HG03457 (cell line): ENCODE results near the gene TLE2.
"Not testable (repeated sequence)": the region's sequence is repeated elsewhere in the genome, so short reads cannot be mapped to it uniquely, and the experiment has no call there.

Source experiments
- ATAC-seq: cut with Tn5 transposase; IDR thresholded peaks from one replicate; pipeline ENCODE4 v1.9.1; 2021; ENCODE audit warnings: moderate number of reproducible peaks; ENCODE audit not compliant: unreplicated experiment

Gene TLE2

DNA sequence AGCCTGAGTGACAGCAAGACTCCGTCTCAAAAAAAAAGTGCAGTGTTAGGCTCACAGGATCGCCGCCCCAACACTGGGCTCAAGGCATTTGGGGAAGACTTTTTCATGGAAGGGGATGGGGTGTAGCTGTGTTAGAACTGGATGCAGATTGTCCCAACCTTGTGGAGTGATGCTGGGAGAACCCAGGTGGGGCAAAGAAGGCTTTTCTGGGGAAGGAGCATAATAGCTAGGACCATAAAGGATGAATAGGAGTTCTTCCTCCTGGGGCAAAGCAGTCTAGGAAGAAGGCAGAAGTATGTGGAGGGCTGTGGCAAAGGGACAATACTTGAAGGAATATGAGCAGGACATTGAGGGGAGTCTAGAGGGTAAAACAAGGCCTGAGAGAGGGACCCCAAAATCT, 40.5 kb downstream of the TLE2 start:
- no peak for ATAC-seq

DNA sequence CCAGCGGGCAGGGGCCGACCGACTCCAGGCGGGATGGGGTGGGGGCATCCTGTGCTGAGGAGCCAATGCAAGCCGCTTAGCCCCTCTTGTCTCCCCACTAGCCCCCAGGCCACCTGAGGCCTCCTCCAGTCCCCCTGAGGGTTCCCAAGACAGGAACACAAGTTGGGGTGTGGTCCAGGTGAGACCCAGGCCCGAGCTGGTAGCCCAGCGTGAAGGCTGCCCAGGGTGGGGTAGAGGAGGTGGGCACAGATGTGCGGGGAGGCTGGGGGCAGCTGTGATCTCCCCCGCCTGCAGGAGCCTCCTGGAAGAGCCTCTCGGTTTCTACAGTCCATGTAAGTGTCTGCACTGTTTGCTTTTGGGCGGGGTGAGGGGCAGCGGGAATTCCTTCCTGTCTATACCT, 41.3 kb downstream of the TLE2 start:
- no peak for ATAC-seq

- ATAC-seq, result no peak
Measured at GRCh38 chr19:2986951-2987524, 42.0 kb downstream of the TLE2 start.

- ATAC-seq, result no peak
Measured at GRCh38 chr19:2984215-2984528, 44.9 kb downstream of the TLE2 start.

DNA sequence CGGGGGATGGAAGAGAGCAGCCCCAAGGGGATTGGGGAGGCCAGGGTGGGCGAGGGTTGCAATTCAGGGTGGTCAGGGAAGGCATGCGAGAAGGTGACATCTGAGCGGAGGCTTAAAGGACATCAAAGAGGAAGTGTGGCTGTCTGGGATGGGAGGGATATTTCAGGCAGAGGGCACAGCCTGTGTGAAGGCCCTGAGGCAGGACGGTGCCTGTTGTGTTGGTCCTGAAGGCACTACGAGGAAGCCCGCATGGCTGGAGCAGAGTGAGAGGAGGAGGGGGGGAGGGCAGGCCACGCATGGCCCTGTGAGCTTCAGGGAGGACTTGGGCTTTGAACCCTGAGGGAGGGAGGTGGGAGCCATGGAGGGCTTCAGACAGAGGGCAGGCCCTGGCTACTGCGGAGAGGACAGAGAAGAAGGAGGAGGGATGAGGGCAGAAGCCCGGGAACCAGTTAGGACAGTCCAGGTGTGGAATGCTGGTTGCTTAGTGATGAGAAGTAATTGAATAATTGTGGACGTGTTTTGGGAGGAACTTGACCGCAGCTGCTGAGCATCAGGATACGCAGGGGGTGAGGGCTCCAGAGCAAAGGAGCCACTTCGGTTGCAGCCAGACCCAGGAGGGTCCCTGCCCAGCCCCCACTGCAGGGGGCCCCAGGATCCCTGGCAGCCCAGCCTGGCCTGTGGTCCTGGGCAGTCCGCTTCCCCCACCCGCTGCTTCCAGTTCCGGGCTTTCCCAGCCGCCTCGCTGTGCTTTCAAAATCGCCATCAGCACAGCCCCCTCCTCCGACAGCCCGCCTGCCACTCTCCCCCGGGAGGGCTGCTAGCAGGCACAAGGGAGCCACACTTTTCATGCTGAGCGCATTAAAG, 45.5 kb downstream of the TLE2 start:
- no peak for ATAC-seq

DNA sequence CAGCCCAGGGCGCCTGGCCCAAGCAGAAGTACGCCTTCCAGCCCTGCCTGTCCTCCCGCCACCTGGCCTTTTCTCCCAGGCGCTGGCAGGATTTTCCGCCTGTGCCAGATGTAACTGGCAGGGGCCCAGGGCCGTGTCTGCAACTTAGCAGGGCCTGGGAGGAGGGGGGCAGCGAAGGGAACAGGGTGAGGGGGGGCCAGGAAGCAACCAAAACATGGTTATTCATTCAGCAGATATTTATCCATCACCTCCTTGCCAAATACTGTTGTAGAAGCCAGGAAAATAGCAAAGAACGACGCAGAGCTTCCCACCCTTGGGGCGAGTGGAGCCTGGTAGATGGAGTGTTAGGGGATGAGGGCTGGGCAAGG, 46.1 kb downstream of the TLE2 start:
- ATAC-seq, result no peak

DNA sequence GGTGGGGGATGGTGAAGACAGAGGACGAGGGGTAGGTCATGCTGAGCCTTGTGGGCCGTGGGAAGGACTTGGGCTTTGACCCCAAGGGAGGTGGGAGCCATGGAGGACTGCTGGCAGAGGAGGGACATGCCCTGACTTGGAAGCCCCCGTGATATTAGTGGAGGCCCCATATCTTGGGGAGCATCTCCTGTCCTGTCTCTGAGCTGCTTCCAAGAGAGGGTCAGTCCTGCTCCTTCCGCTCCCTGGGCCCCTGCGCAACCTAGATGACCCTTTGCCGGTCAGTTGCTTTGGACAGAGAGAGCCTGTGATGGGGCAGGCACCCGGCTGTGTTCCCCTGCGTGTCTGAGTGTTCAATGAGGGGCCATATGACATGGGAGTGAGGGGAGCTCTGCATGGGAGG, 46.5 kb downstream of the TLE2 start:
- ATAC-seq, result no peak

DNA sequence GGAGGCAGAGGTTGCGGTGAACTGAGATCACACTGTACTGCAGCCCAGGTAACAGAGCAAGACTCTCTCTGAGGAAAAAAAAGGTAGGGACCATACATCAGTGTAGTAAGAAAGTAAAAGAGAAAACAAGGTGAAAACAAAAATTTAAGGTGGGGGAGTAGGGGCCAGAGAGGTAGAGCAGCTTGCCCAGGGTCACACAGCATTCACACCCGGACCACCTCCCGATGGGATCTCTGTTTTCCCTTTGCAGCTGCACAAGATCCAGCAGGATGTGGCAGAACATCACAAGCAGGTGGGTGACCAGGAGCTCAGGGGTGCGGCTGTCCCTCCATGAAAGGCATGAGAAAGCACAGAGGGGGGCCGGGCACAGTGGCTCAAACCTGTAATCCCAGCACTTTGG, 47.2 kb downstream of the TLE2 start:
- no peak for ATAC-seq

- ATAC-seq, result no peak
Measured at GRCh38 chr19:2978772-2979171, 50.3 kb downstream of the TLE2 start.

DNA sequence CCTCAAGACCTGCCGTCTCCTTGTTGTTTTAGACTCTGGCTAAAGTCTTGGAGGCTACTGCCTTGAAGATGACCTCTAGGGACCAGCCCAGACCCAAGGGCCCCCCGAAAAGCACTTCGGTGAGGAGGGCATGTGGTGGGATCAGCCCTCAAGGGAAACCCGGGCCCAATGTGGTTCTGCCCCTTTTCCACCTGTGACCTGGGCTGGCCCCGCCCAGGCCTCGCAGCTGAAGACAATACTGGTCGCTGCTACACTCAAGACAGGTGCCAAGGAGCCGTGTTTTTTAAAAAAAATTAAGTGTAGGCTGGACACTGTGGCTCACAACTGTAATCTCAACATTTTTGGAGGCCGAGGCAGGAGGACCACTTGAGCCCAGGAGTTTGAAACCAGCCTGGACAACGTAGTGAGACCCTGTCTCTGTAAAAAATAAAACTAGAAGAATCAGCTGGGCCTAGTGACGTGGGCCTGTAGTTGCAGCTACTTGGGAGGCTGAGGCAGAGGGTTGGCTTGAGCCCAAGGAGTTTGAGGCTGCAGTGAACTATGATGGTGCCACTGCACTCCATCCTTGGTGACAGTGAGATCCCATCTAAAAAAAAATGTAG, 50.8 kb downstream of the TLE2 start:
- no peak for ATAC-seq

- no peak for ATAC-seq
Measured at GRCh38 chr19:2977746-2978138, 51.3 kb downstream of the TLE2 start.

- peak; percentile 82 for ATAC-seq
Measured at GRCh38 chr19:2977001-2977745, 51.9 kb downstream of the TLE2 start, which contains the start of gene TLE6. Gene TLE6 (plus strand): TSS chr19:2977564. CDS start chr19:2978234, 670 bp downstream.

DNA sequence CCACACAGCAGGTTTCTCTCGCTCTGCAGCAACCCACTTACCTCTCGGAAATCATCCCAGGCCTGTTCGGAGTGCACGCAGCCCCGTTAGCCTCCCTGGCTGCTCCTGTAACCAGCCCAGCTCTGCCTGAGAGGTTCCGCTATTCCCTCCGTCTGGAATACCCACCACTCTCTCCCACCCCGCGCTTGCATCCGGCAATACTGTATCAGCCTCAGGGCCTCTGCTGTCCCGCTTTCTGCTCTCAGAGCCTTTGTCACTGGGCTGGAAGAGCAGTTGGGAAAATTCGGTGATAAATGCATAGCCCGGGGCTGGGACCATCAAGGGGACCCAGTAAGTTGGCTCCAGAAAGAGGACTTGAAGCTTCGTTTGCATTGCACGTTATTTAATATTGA, 52.5 kb downstream of the TLE2 start:
- no peak for ATAC-seq

- no peak for ATAC-seq
Measured at GRCh38 chr19:2974342-2975041, 54.6 kb downstream of the TLE2 start.

DNA sequence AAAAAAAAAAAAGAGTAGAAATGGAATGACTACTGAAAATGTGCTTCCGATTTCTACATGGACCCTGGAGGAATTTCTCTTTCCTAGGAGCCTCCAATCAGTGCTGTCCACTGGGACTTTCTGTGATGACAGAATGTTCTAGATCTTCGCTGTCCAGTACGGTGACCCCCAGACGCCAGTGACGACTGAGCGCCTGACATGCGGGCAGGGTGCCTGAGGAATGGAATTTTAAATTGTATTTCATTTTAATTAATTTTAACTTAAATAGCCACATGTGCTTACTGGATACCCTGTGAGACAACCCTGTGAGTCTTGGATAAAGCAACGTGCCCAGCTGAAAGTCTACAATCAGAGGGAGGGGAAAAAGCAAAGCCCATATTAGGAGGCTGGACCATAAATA, 55.9 kb downstream of the TLE2 start:
- ATAC-seq, result no peak

GRCh38 chr19:2970201-2970835, 58.8 kb downstream of the TLE2 start:
- no peak for ATAC-seq

GRCh38 chr19:2969104-2969504, 60.0 kb downstream of the TLE2 start:
- no peak for ATAC-seq

DNA sequence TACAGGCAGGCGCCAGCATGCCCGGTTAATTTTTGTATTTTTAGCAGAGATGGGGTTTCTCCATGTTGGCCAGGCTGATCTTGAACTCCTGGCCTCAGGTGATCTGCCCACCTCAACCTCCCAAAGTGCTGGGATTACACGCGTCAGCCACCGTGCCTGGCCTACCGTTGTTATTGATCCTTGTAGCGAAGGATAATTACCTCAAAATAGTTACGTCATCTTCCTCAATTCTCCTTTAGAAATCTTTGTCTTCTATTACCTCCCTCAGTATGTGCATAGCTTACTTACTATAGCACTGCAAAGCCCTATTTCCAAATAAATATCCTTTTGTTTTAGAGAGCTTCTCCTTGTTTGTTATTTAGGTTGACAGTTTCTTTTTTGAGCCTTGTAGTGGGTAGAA, 61.1 kb downstream of the TLE2 start:
- no peak for ATAC-seq

DNA sequence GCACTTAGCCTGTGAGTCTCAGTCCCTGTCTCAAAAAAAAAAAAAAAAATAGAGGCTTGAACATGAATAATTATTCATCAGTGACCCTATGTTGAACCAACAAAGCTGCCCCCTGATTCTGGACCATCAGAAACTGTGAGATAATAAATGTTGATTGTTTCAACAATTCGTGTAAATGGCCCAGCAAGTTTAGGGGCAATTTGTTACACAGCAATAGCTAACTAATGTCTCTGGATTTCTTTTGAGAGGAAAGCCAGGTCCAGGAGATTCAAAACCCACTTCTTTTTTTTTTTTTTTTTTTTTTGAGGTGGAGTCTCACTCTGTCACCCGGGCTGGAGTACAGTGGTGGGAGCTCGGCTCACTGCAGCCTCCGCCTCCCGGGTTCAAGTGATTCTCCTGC, 64.2 kb downstream of the TLE2 start:
- ATAC-seq, result no peak

GRCh38 chr19:2963631-2964030, 65.4 kb downstream of the TLE2 start:
- ATAC-seq, result not testable (repeated sequence)

- no peak for ATAC-seq
Measured at GRCh38 chr19:2963122-2963521, 66.0 kb downstream of the TLE2 start.
